ENCODE data around the gene ZC3H18. TPM values are rescaled to one million over a fixed set of nuclear protein-coding genes. Genes with fewer than 3 reads are reported as not detected.

ZC3H18 gene
- polyA plus RNA-seq, 4 donors: 34.3 to 48.6 (median 35.2) TPM

DNA sequence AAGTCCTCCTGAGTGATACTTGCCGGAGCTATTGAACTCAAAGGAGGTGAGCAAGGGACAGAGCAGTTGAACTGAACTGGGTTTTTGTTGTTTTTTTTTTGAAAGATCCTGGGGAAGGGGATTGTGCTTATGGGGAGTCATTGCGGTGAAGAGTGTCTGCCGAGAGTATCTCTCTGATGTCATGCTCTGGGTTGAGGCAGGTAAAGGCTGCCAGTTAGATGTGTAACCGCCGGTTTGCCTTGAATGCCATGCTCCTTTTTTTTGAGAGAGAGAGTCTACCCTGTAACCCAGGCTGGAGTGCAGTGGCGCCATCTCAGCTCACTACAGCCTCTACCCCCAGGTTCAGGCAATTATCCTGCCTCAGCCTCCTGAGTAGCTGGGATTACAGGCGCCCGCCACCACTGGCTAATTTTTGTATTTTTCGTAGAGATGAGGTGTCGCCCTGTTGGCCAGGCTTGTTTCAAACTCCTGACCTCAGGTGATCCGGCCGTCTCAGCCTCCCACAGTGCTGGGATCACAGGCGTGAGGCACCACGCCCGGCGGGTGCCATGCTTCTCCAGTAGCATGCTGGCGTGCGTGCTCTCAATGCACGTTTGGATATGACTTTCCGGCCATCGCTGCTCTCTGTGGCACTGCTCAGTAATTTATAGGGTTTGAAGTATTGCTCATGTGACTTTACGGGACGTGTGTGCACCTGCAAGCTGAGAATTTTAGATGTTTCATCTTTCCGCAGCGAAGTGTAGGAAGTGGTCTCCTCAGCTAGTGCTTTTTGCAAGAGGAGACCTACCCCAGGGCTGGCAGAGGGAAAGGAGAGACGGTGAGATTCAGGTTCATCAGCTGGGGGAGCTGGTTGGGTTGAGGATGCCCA is 8.5 kb downstream of the ZC3H18 start:
- DNase-seq (ENCODE audit: low read depth in 4 of 4, low spot score in 3 of 4): no peak

DNA sequence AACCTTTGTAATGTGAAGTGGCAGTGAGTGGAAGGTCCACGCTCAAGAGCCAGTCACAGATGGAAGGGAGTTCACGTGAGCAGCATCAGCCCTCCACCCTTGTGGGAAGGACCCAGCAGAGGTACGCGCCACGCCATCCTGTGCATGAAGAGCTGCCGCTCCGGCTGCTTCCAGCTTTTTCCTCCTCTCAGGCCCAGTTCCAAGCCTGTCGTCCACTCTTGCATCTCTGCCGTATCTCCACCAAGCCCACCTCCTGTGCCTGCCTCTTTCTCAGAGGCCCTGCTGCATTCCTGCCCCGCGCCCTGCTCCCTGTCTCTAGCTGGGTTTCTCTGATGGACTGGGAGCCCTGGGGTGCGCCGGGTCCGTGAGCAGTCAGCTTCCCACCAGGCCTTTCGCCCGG is 10.2 kb downstream of the ZC3H18 start:
- DNase-seq (ENCODE audit: low read depth in 4 of 4, low spot score in 3 of 4): no peak

DNA sequence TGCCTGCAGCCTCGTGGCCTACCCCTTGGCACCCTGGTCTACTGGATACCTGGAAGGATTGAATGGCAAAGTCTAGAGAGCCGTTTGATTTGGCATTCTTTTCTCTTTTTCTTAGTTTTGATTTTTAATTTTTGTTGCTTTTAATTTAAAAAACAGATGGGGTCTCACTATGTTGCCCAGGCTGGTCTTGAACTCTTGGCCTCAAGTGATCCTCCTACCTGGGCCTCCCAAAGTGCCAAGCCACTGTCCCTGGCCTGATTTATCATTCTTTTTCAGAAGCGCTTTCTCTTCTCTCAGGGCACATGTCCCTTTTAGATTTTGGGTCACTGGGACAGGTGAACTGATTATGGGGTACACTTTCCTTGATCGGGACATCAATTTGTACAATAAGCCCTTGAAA is 10.8 kb downstream of the ZC3H18 start:
- DNase-seq (ENCODE audit: low read depth in 4 of 4, low spot score in 3 of 4): no peak

DNA sequence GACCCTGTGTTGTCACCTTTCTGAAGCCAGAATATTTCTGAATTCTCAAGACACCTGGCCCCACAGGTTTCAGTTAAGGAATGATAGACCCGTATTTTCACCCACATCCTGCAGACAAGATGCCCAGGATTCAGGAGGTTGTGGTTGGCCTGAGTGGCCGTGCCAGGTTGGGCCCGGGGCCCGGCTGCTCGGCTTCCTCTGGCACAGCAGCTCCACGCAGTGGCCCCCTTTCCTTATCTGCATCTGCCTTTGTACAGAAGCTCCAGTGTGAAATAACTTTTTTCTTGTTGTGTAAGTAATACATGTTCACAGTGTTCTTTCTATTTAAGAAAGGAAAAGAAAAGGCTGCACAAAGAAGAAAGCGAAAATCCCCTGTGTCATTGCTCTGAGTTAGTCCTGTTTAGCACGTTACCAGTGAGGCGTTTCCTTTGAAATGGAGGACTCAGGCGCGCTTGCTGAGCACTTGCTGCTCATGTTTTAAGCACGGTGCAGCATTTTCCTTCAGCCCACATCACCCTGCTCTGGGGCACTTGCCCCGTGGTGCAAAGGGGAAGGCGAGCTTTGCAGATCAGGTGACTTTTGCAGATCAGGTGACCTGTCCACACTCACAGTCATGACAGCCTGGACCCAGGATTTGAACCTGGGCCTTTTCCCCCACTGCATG is 12.8 kb downstream of the ZC3H18 start:
- no peak for DNase-seq (ENCODE audit: low read depth in 4 of 4, low spot score in 3 of 4)

DNA sequence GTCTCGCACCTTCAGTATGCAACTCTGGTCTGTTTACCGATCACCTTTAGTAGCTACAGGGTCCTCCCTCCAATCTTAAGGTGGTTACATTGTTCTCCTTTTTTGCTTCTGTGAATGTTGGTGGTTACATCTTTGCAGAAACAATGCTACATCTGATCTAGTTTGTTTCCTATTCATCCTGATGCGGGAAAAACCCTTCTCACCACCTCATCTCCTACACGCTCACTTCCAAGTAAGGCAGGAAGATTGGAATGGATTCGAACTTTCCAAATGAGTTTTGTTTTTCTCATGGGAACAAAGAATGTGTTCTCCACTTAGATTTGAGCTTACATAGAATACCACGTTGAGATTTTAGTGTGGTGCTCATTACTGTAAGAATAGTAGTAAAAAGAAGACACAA is 14.5 kb downstream of the ZC3H18 start:
- no peak for DNase-seq (ENCODE audit: low read depth in 4 of 4, low spot score in 3 of 4)

DNA sequence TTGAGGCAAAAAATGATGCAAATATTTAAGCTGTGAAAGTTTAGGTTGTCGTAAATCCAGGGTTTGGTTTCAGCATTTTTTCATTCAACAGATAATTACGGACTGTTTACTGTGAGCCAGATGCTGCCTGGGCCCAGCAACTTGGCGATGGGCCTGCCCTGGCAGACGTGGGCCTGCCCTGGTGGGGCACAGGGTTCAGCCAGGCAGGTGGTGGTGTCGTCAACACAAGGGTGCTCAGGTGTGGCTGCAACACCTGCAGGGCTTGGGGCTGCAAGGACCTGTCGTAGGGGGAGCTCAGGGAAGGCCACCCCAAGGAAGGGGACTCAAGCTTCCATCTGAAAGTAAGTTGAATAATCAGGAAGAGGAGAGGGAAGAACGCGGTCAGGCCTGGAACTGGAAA is 15.1 kb downstream of the ZC3H18 start:
- DNase-seq (ENCODE audit: low read depth in 4 of 4, low spot score in 3 of 4): no peak

DNA sequence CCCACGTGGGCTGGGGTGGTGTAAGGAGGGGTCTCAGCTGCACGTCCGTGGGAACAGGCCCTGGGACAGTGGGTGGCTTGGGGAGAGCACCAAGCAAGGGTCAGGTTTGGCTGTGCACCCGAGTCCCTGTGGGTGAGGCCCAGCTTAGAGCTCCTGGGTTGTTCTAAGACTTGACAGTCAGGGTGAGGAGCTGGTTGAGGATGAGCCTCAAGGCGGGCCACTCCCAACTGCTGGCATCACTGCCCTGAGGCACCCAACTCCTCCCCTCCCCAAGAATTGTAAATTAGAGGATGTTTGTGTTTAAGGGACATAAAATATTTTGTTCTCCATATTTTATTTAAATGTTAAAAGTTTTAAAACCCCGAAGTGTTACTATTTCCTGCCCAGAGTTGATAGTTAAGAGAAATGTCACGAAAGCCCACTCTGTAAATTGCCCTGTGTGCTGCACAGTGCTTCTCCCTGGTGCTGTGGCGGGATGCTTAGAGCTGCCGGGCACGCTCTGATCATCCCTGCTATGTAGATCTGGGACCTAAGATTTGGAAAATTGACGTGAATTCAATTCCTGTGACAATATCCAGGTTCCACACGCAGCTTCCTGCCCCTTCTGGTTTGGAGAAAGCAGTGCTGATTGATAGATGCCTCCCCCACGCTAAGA is 15.9 kb downstream of the ZC3H18 start:
- DNase-seq (ENCODE audit: low read depth in 4 of 4, low spot score in 3 of 4): no peak

DNA sequence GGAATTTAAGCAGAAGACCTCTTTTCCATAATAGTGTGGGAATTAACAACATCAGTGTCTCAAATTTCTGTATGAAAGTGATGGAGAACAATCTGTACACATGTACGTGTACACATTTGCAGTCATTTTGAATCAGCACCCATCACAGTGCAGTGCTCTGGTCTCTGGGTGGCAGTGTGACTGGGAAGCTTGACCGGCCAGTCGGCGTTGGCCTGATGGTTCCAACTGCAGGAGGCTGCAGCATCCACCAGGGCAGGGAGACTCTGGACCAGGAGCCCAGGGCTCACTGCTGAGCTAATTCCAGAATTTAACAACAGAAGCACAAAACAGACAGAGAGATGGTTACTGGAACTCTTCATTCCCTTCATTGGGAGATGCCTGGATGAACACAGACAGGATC is 17.9 kb downstream of the ZC3H18 start:
- no peak for DNase-seq (ENCODE audit: low read depth in 4 of 4, low spot score in 3 of 4)

DNA sequence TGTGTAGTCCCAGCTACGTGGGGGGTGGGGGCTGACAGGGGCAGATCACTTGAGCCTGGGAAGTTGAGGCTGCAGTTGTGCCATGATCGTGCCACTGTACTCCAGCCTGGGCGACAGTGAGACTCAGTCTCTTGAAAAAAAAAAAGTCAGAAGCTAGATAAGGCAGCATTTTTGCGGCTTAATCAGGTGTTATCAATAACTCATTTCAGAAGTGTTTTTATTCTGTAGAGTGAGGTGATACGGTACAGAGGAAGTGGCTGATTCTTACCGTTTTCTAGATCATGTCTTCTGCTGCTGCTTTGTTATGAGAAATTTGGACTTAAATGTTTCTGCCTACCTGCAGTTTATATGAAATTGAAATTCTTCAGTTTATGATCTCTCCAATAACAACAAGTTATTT is 18.6 kb downstream of the ZC3H18 start:
- DNase-seq (ENCODE audit: low read depth in 4 of 4, low spot score in 3 of 4): no peak

DNA sequence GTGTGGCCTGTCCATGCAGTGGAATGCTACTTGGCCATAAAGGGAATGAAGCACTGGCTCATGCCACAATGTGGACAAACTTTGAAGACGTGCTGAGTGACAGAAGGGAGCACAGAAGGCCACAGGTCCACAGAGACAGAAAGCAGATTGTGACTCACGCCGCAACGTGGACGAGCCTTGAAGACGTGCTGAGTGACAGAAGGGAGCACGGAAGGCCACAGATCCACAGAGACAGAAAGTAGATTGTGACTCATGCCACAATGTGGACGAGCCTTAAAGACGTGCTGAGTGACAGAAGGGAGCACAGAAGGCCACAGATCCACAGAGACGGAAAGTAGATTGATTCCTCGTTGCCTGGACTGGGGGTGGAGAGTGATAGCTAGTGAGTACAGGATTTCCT is 19.2 kb downstream of the ZC3H18 start:
- DNase-seq (ENCODE audit: low read depth in 4 of 4, low spot score in 3 of 4): no peak

DNA sequence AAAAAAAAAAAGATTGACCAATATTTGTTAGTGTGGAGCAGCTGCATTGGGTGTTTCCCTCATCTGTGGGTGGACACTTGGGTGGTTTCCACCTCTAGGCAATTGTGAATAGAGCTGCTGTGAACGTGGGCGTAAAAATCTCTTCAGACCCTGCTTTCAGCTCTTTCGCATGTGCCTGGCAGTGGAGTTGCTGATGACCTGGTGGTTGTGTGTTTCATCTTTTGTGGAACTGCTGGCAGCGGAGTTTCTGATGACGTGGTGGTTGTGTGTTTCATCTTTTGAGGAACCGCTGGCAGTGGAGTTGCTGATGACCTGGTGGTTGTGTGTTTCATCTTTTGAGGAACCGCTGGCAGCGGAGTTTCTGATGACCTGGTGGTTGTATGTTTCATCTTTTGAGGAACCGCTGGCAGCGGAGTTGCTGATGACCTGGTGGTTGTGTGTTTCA is 21.4 kb downstream of the ZC3H18 start:
- DNase-seq (ENCODE audit: low read depth in 4 of 4, low spot score in 3 of 4): no peak

DNA sequence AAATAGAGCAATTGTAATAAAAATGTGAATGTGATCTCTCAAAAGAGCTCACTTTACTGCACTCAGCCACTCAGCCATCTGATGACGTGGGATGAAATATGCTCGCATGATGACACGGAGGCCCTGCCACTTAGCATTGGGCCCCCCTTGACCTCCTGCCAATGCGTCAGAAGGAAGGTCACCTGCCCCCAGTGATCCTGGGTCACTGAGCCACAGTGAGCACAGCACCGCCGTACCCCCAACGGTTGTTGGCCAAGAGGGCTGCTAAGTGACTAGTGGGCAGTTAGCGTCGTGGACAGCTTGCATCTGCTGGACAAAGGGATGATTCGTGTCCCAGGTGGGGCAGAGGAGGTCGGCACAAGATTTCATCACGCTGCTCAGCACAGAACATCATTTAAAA is 22.9 kb downstream of the ZC3H18 start:
- no peak for DNase-seq (ENCODE audit: low read depth in 4 of 4, low spot score in 3 of 4)

DNA sequence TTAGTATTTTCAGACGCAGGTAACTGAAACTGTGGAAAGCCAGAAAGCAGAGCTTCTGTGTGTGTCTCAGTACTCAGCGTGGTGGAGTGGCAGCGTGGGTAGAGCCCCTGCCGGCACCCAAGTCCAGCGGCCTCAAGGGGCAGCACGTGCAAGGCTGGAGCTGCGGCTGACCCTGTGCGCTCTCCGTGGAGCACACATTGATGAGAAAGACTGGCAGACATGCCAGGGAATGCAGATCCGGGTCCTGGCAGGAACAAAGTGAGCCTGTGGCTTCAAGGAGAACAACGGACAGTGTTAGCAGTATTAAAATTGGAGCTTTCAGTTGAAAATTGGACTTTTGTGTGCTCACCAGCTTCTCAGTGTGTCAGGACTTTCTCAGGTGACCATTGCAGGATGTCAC is 23.3 kb downstream of the ZC3H18 start:
- no peak for DNase-seq (ENCODE audit: low read depth in 4 of 4, low spot score in 3 of 4)

DNA sequence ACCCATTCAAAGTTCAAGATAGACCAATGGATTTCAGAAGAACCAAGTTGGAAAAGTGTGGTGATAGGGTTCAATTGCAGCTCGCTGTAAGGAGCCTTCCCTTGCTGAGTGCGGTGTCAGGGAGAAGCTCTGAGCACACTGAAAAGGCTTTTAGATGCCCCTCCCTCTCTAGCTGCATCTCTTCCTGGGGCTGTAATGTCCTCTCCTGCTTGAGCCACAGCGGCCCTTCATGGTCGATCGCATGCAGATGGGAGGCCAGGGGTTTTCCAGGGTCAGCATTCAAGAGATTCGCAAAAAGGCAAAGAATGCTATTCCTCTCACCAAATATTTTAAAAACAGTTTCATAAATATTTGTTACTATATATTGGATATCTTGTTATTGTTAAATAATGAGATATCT is 23.7 kb downstream of the ZC3H18 start:
- no peak for DNase-seq (ENCODE audit: low read depth in 4 of 4, low spot score in 3 of 4)

DNA sequence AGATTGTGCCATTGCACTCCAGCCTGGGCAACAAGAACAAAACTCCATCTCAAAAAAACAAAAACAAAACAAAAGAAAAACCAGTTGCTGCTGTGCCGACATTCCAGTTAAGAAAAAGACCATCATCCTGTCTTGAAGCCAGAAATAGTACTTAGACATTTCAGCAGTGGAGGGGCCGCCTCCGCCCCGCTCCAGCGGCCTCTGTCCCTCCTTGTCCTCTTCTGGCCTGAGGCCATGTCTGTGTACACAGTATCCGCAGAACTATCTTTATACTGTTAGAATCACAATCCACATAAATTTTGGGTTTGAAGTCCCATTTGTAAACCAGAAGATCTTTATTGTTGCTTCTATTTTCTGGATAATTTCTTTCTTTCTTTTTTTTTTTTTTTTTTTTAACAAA is 24.9 kb downstream of the ZC3H18 start:
- DNase-seq (ENCODE audit: low read depth in 4 of 4, low spot score in 3 of 4): no peak

DNA sequence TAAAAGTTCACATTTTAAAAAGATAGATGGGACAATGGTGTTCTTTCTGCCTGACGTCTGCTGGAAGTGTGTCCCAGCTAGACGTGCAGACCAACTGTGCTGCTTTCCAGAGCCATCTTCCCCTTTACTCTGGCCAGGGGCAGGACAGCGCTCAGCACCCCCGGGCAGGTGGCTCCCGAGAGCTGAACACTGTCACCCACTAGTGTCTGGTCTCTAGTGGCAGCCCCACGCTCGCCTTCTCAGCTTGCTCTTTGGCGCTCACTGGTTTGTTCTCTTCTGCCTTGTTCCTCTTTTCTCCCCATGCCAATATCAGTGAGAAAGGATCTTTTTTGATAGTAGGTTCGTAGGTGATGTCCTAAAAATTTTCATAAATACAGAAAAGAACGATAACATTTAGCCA is 25.7 kb downstream of the ZC3H18 start:
- DNase-seq (ENCODE audit: low read depth in 4 of 4, low spot score in 3 of 4): no peak

DNA sequence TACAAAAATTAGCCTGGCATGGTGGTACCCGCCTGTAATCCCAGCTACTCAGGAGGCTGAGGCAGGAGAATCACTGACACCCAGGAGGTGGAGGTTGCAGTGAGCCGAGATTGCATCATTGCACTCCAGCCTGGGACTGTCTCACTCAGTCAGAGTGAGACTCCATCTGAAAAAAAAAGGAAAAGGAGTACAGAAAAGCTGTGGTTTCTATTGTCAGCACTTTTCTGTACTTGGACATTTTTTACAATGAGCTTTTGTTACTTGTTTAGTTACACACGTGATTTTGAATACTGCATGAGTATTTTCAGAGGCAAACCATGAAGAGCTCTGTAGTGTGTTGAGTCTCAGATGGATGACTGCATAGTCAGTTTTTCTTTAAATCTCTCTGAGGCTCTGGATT is 26.3 kb downstream of the ZC3H18 start:
- DNase-seq (ENCODE audit: low read depth in 4 of 4, low spot score in 3 of 4): no peak

DNA sequence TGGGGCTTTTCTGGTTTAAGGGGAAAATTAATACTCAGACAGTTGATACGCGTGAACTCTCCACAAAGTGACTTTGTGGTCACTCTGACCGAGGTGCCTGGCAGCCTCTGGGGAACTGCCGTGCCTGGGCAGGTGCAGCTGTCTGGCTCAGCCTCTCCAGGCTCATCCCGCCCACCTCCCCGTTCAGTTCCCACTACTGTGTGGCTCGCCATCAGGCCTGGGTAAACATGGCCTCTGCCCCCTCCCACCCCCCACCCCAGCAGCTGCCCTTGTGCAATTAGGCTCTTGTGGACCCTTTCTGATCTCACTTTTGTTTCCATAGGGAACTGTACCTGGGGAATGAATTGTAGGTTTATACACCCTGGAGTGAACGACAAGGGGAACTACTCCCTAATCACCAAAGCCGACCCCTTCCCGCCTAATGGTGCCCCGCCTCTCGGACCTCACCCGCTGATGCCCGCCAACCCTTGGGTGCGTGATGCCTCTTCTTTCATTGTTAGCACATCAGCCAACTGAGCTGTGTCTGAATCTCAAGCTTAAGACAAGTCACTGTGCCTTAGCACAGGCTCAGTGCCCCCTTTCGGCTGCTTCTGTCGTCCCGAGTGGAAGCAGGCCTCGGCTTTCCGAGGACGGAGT is 27.8 kb downstream of the ZC3H18 start:
- DNase-seq (ENCODE audit: low read depth in 4 of 4, low spot score in 3 of 4): no peak

DNA sequence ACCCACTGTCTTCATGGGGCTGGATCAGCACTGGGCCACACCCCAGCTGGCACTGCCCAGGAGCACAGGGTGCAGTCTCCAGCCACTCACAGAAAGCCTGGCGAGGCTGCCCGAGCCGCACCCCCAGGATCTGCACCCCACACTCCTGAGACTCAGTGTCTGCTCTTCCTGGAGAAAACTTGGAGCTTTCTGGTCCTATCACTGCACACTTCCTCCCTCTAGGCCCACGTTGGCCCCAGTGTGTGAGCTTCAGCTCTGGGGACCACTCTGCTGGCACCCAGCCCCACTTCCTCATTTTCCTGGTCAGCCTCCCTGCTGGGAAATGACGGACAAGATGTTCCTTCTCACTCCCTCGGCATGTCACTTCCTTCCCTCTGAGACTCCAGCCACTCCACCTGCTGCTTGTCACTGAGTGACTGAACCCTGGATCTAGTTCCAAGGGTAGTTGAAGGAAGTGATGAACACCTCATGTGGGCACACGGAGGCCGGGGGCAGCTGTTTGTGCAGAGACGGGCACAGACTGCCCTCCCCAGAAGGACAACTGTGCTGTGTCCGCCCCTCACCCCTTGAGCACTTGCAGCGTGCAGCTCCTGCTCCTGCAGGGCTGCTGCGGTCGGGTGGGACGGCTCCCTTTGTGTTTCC is 29.0 kb downstream of the ZC3H18 start:
- no peak for DNase-seq (ENCODE audit: low read depth in 4 of 4, low spot score in 3 of 4)

DNA sequence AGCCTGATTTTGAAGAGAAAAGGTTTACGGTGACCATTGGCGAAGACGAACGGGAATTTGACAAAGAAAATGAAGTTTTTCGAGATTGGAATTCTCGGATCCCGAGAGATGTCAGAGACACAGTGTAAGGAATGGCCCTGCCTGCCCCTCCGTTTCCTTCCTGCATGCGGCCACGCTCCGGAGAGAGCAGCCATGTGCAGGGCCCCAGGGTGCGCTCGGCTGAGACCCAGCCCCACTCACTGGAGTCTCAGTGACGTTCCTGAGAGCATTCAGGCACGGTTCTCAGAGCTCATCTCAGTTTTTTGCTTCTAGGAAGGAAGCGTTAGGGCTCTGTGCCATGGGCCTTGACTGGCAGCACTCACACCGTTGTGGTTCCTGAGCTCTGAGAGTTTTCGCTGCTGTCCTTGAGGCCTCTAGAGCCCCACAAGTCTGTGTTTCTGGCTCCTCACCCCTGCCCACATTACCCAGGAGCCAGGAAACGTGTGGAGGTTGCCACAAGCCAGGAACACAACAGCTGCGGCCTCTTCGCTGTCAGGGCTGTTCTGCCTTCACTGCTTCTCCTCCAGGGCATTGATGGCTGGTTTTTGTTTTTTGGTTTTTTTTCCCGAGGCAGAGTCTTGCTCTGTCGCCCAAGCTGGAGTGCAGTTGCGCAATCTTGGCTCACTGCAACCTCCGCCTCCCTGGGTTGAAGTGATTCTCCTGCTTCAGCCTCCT is 29.8 kb downstream of the ZC3H18 start:
- no peak for DNase-seq (ENCODE audit: low read depth in 4 of 4, low spot score in 3 of 4)
